A673 (cell line): ENCODE measurements around the gene CBFA2T3. TPM values are rescaled to one million over a fixed set of nuclear protein-coding genes. Genes with fewer than 3 reads are reported as not detected.

Experiments
- BruUV-seq: library from RNA; stranded (reverse); fragments of 400-500 nt; replicated peaks from 2 replicates; lab custom pipeline; 2021; lab: Mats Ljungman, UMichigan
- CTCF ChIA-PET: fragments of 300-600 bp; sonication (Branson Sonifier 250); formaldehyde crosslinking; loops from one replicate; lab custom pipeline; 2022; ENCODE audit warnings: antibody characterized with exemption; lab: Charles Lee
- POLR2A ChIA-PET: fragments of 300-600 bp; sonication (Branson Sonifier 250); formaldehyde crosslinking; loops from one replicate; lab custom pipeline; 2022; ENCODE audit warnings: antibody characterized with exemption; ENCODE audit not compliant: low non-redundant PET; lab: Charles Lee
- DNase-seq: peaks from one replicate; pipeline ENCODE4 v3.0.0-alpha.2; 2015; ENCODE audit warnings: low spot score
- H3K27ac ChIP-seq: fragments of 200-600 bp; sonication (generic); 2 replicates; pipeline ENCODE4 v1.5.1; 2016; ENCODE audit warnings: mixed run types, low read depth, mild to moderate bottlenecking, mixed read lengths, antibody characterized with exemption, low read length; ENCODE audit not compliant: poor library complexity, severe bottlenecking
- H3K27me3 ChIP-seq: fragments of 200-600 bp; sonication (generic); replicated peaks from 2 replicates; pipeline ENCODE4 v1.6.1; 2017; ENCODE audit warnings: mixed run types, low read depth, mild to moderate bottlenecking, mixed read lengths, antibody characterized with exemption, low read length; ENCODE audit not compliant: insufficient read depth, poor library complexity
- H3K36me3 ChIP-seq: fragments of 200-600 bp; sonication (generic); 2 replicates; pipeline ENCODE4 v1.6.1; 2016; ENCODE audit warnings: mixed run types, mild to moderate bottlenecking, mixed read lengths, antibody characterized with exemption, low read length; ENCODE audit not compliant: insufficient read depth, poor library complexity, severe bottlenecking
- H3K4me1 ChIP-seq: fragments of 200-600 bp; sonication (generic); 2 replicates; pipeline ENCODE4 v1.6.1; 2017; ENCODE audit warnings: mixed run types, mild to moderate bottlenecking, mixed read lengths, antibody characterized with exemption, low read length; ENCODE audit not compliant: insufficient read depth, poor library complexity, severe bottlenecking
- H3K4me3 ChIP-seq: fragments of 200-600 bp; sonication (generic); 2 replicates; pipeline ENCODE4 v1.5.1; 2016; ENCODE audit warnings: low read depth, mixed run types, mild to moderate bottlenecking, mixed read lengths, low read length; ENCODE audit not compliant: poor library complexity, severe bottlenecking
- H3K9me3 ChIP-seq: fragments of 200-600 bp; sonication (generic); 2 replicates; pipeline ENCODE4 v1.6.1; 2016; ENCODE audit warnings: mixed run types, low read depth, mild to moderate bottlenecking, mixed read lengths, antibody characterized with exemption, low read length; ENCODE audit not compliant: poor library complexity, severe bottlenecking
- CTCF ChIP-seq: fragments of 300-800, 200-600 bp; sonication (generic); conservative IDR thresholded peaks from 2 replicates; pipeline ENCODE4 v1.5.1; 2017; ENCODE audit warnings: low read depth, mild to moderate bottlenecking, antibody characterized with exemption, low read length, moderate library complexity, mixed read lengths
- EZH2 ChIP-seq: fragments of 200-600 bp; sonication (generic); IDR thresholded peaks from 2 replicates; pipeline ENCODE4 v1.6.1; 2017; ENCODE audit warnings: borderline replicate concordance, low read depth, mild to moderate bottlenecking, mixed read lengths, antibody characterized with exemption, low read length; ENCODE audit not compliant: poor library complexity, severe bottlenecking
- intact Hi-C: fragments of 100-400 bp; cut with micrococcal nuclease; formaldehyde crosslinking; loops from one replicate; pipeline ENCODE4 v1.10.0; 2022; ENCODE audit not compliant: unreplicated experiment
- total RNA-seq: library from RNA; stranded (reverse); gene quantifications from 2 replicates; pipeline ENCODE4 v1.2.3, GENCODE V29; 2021

Gene CBFA2T3
- total RNA-seq, 1 experiment from 2014 or later, result 1.7 TPM

DNA sequence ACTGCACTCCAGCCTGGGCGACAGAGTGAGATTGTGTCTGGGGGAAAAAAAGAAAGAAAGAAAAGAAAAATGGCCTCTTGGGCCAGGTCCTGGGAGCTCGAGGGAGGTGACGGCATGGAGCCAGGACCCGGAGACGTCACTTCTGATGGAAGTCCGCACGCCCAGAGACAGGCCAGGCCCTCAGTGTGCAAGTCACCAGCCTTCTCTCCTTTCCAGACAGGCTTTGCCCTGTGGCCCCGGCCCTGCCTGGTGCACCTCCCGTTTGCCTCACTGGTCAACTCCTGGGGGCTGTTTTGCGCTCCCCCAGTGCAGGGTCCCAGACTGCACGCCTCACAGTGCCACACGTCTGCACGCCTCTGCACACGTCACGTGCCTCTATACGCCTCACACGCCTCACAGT lies 44.1 kb downstream of the CBFA2T3 start:
- no peak for TF ChIP-seq EZH2
- no peak for TF ChIP-seq CTCF
- POLR2A ChIA-PET, result no interaction called here
- no peak for DNase-seq

DNA sequence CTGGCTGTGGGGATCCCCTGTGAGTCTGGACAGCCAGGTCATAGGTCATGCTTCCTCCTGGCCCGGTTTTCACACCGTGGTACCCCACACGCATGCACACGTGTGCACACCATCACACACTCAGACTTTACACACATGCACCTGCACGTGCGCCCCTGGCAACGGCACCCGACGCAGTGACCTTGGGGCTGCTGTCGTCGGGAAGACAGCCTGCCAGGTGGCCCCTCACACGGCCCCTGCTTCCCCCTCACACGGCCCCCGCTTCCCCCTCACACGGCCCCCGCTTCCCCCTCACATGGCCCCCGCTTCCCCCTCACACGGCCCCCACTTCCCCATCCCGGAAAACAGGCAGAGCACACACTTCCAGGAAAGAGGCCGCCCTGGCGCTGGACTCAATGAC lies 45.1 kb downstream of the CBFA2T3 start:
- intact Hi-C loops, result no loop called here
- Histone ChIP-seq H3K27me3 (no peaks in the 10 kb centered on the region), H3K27ac (no peak overlapping the region), H3K9me3 (no peaks in the 10 kb centered on the region), H3K4me3 (no peak overlapping the region), H3K36me3 (no peaks in the 10 kb centered on the region), H3K4me1 (no peaks in the 10 kb centered on the region)
- POLR2A ChIA-PET, result no interaction called here
- CTCF ChIA-PET, result no interaction called here
- no peak for DNase-seq
- BruUV-seq, result no TSS peak
- TF ChIP-seq CTCF, result no peak
- TF ChIP-seq EZH2, result no peak

More for the DNA sequence above, 44.1 kb downstream of the CBFA2T3 start:
- no peaks in the 10 kb centered on the region for H3K4me1 ChIP-seq
- no peak overlapping the region for H3K4me3 ChIP-seq
- no TSS peak for BruUV-seq
- H3K27me3 ChIP-seq, result no peaks in the 10 kb centered on the region
- no peaks in the 10 kb centered on the region for H3K9me3 ChIP-seq
- H3K27ac ChIP-seq, result no peak overlapping the region
- CTCF ChIA-PET, result no interaction called here
- no peaks in the 10 kb centered on the region for H3K36me3 ChIP-seq
- intact Hi-C loops, result no loop called here

GRCh38 chr16:88931373-88931900 lies 45.6 kb downstream of the CBFA2T3 start:
- DNase-seq, result no peak
- no peaks in the 10 kb centered on the region for H3K4me1 ChIP-seq
- CTCF ChIA-PET, result no interaction called here
- POLR2A ChIA-PET, result no interaction called here
- TF ChIP-seq CTCF, result no peak
- no peak for TF ChIP-seq EZH2
- no peaks in the 10 kb centered on the region for H3K9me3 ChIP-seq
- no peaks in the 10 kb centered on the region for H3K27me3 ChIP-seq
- BruUV-seq, result no TSS peak
- no peaks in the 10 kb centered on the region for H3K36me3 ChIP-seq
- no peak overlapping the region for H3K27ac ChIP-seq
- H3K4me3 ChIP-seq, result no peak overlapping the region
- intact Hi-C loops, result no loop called here
